HCT116 (cell line): ENCODE measurements around the gene SLC12A7. TPM values are rescaled to one million over a fixed set of nuclear protein-coding genes. Genes with fewer than 3 reads are reported as not detected.
A peak's percentile ranks its signal among the peaks of the same experiment; 100 is the strongest.

ENCODE experiments used
- ATAC-seq: fragments of 200-7000 bp; cut with Tn5 transposase; 2 replicates; pipeline ENCODE4 v1.9.1; 2020; ENCODE audit warnings: mild to moderate bottlenecking, moderate library complexity
- BruUV-seq: library from RNA; stranded (reverse); fragments of 400-500 nt; replicated peaks from 2 replicates; lab custom pipeline; 2021; lab: Mats Ljungman, UMichigan
- CTCF ChIA-PET: fragments of 300-600 bp; sonication (Branson Sonifier 250); formaldehyde crosslinking; loops from one replicate; lab custom pipeline; 2021; ENCODE audit warnings: antibody characterized with exemption; lab: Charles Lee
- POLR2A ChIA-PET: fragments of 300-600, 350-600 bp; sonication (Branson Sonifier 250); formaldehyde crosslinking; loops from one replicate; lab custom pipeline; 2021; ENCODE audit warnings: antibody characterized with exemption; lab: Charles Lee
- RAD21 ChIA-PET, 2 experiments: fragments of 300-600 bp; sonication (Branson Sonifier 250); formaldehyde crosslinking; loops; one replicate each; lab custom pipeline; 2023; ENCODE audit warnings: low total read pairs in 2 of 2; ENCODE audit not compliant: uncharacterized antibody in 2 of 2, unreplicated experiment in 2 of 2, low non-redundant PET in 1 of 2; lab: Charles Lee
- DNase-seq: peaks from one replicate; pipeline ENCODE4 v3.0.0-alpha.2; 2010; ENCODE audit warnings: low read depth, low spot score
- H2AFZ ChIP-seq: fragments of 200-600 bp; shearing (Covaris generic), sonication (generic); 2 replicates; pipeline ENCODE4 v1.6.1; 2017; ENCODE audit warnings: low read depth, mixed run types, mixed read lengths, antibody characterized with exemption, low read length; ENCODE audit not compliant: poor library complexity, severe bottlenecking
- H3K27ac ChIP-seq: 2 replicates; pipeline ENCODE4 v1.5.1; 2012; ENCODE audit warnings: low read depth, low read length
- H3K27me3 ChIP-seq: fragments of 200-600 bp; sonication (generic); 2 replicates; pipeline ENCODE4 v1.6.1; 2016; ENCODE audit warnings: mixed run types, low read length, mixed read lengths; ENCODE audit not compliant: insufficient read depth
- H3K36me3 ChIP-seq, 2 experiments: fragments of 200-500 bp in 1 of 2; fragments of 200-600 bp in 1 of 2; sonication (Bioruptor generic) in 1 of 2; sonication (generic) in 1 of 2; 2 replicates each; pipeline versions ENCODE4 v1.5.1 to v1.6.1; 2014 to 2016; ENCODE audit warnings: low read length in 2 of 2, inconsistent platforms in 1 of 2, mixed read lengths in 1 of 2, mixed run types in 1 of 2; ENCODE audit not compliant: insufficient read depth in 2 of 2, control insufficient read depth in 1 of 2
- H3K4me1 ChIP-seq, 2 experiments: fragments of 200-600 bp in 1 of 2; sonication (generic) in 1 of 2; 2 replicates each; pipeline versions ENCODE4 v1.5.1 to v1.6.1; 2012 to 2017; ENCODE audit warnings: low read length in 2 of 2, inconsistent platforms in 1 of 2, mild to moderate bottlenecking in 1 of 2, mixed read lengths in 1 of 2, mixed run types in 1 of 2, moderate library complexity in 1 of 2; ENCODE audit not compliant: insufficient read depth in 2 of 2, control insufficient read depth in 1 of 2
- H3K4me2 ChIP-seq: fragments of 200-600 bp; sonication (generic); 2 replicates; pipeline ENCODE4 v1.6.1; 2017; ENCODE audit warnings: mixed run types, low read length, mixed read lengths
- H3K4me3 ChIP-seq, 2 experiments: fragments of 200-600 bp in 1 of 2; sonication (generic) in 1 of 2; replicated peaks in 1 of 2; 2 replicates each; pipeline ENCODE4 v1.5.1; 2011 to 2016; ENCODE audit warnings: low read length in 2 of 2, control low read depth in 1 of 2, low read depth in 1 of 2, mild to moderate bottlenecking in 1 of 2, mixed read lengths in 1 of 2, mixed run types in 1 of 2
- H3K79me2 ChIP-seq: fragments of 200-600 bp; sonication (generic); 2 replicates; pipeline ENCODE4 v1.6.1; 2017; ENCODE audit warnings: mild to moderate bottlenecking, mixed run types, low read length, moderate library complexity, mixed read lengths; ENCODE audit not compliant: insufficient read depth
- H3K9ac ChIP-seq: fragments of 200-600 bp; sonication (generic); 2 replicates; pipeline ENCODE4 v1.6.1; 2016; ENCODE audit warnings: low read length, mixed read lengths
- H3K9me2 ChIP-seq: fragments of 200-600 bp; sonication (generic), shearing (Covaris generic); 2 replicates; pipeline ENCODE4 v1.6.1; 2017; ENCODE audit warnings: mixed run types, mild to moderate bottlenecking, moderate library complexity; ENCODE audit not compliant: insufficient read depth
- H3K9me3 ChIP-seq, 2 experiments: fragments of 200-500 bp in 1 of 2; fragments of 200-600 bp in 1 of 2; sonication (Bioruptor generic) in 1 of 2; sonication (generic) in 1 of 2; 2 replicates each; pipeline ENCODE4 v1.6.1; 2014 to 2017; ENCODE audit warnings: low read length in 2 of 2, mixed read lengths in 2 of 2, inconsistent platforms in 1 of 2, low read depth in 1 of 2, mild to moderate bottlenecking in 1 of 2, mixed run types in 1 of 2, moderate library complexity in 1 of 2; ENCODE audit not compliant: control insufficient read depth in 1 of 2, insufficient read depth in 1 of 2
- H4K20me1 ChIP-seq: fragments of 200-600 bp; sonication (generic), shearing (Covaris generic); 2 replicates; pipeline ENCODE4 v1.6.1; 2017; ENCODE audit warnings: mixed run types, mild to moderate bottlenecking, moderate library complexity; ENCODE audit not compliant: insufficient read depth
- ATF3 ChIP-seq: IDR thresholded peaks from 2 replicates; pipeline ENCODE4 v1.6.1; 2012
- EZH2phosphoT487 ChIP-seq: fragments of 200-600 bp; IDR thresholded peaks from 2 replicates; pipeline ENCODE4 v1.6.1; 2018; ENCODE audit warnings: antibody characterized with exemption, borderline replicate concordance
- FOSL1 ChIP-seq: IDR thresholded peaks from 2 replicates; pipeline ENCODE4 v1.6.1; 2012; ENCODE audit warnings: low read depth
- MAX ChIP-seq: IDR thresholded peaks from 2 replicates; pipeline ENCODE4 v1.6.1; 2012
- POLR2A ChIP-seq: IDR thresholded peaks from 2 replicates; pipeline ENCODE4 v1.7.0; 2011; ENCODE audit warnings: borderline replicate concordance; ENCODE audit not compliant: insufficient read depth, insufficient read length; ENCODE audit errors: extremely low read depth
- RAD21 ChIP-seq: IDR thresholded peaks from 2 replicates; pipeline ENCODE4 v1.6.1; 2012; ENCODE audit warnings: low read depth, mild to moderate bottlenecking
- TCF7L2 ChIP-seq: IDR thresholded peaks from 2 replicates; pipeline ENCODE4 v1.7.0; 2011; ENCODE audit warnings: borderline replicate concordance, inconsistent platforms; ENCODE audit not compliant: insufficient read depth, insufficient read length; ENCODE audit errors: extremely low read depth
- ZBTB33 ChIP-seq: IDR thresholded peaks from 2 replicates; pipeline ENCODE4 v1.6.1; 2011; ENCODE audit warnings: mild to moderate bottlenecking, low read length, moderate library complexity; ENCODE audit not compliant: insufficient replicate concordance; ENCODE audit errors: extremely low read depth
- intact Hi-C: fragments of 100-400 bp; cut with micrococcal nuclease; formaldehyde crosslinking; loops from 2 replicates; pipeline ENCODE4 v1.10.0; 2022
- total RNA-seq: library from RNA; stranded (reverse); gene quantifications from one replicate; pipeline ENCODE4 v1.2.1, GENCODE V29; 2021; ENCODE audit not compliant: unreplicated experiment

Gene SLC12A7
- total RNA-seq, 1 experiment from 2014 or later = 29.6 TPM

- no peak for TF ChIP-seq RAD21
- TF ChIP-seq MAX = no peak
- no peak for TF ChIP-seq TCF7L2
- no peak for TF ChIP-seq POLR2A
- intact Hi-C loops = loop anchor here (10.0 kb wide), 1 partner anchor 159 kb away; no protein-coding TSS in a partner anchor
- Histone ChIP-seq H3K9ac (no peak overlapping the region), H3K4me1 (peaks cover 44 to 65% of the 10 kb centered on the region in 2 experiments), H3K4me2 (no peak overlapping the region), H4K20me1 (no peaks in the 10 kb centered on the region; the same call in 1 of the 2 replicates), H3K36me3 (no peaks in the 10 kb centered on the region), H3K27ac (no peak overlapping the region), H3K9me3 (no peaks in the 10 kb centered on the region), H3K79me2 (no peaks in the 10 kb centered on the region), H3K9me2 (no peaks in the 10 kb centered on the region), H2AFZ (no peak overlapping the region), H3K4me3 (no peak overlapping the region), H3K27me3 (peaks cover 8% of the 10 kb centered on the region; the same call in 1 of the 2 replicates)
- ChIA-PET CTCF (no interaction called here), RAD21 (no interaction called here), POLR2A (no interaction called here)
- DNase-seq (no peak), ATAC-seq (no peak)
- no TSS peak for BruUV-seq
Measured at GRCh38 chr5:1005904-1006655, 105.8 kb downstream of the SLC12A7 start.

GRCh38 chr5:1005249-1005851 lies 106.5 kb downstream of the SLC12A7 start:
- no peaks in the 10 kb centered on the region for H3K9me2 ChIP-seq
- H3K9ac ChIP-seq = peak overlapping the region; percentile 61
- RAD21 ChIA-PET = no interaction called here
- no TSS peak for BruUV-seq
- DNase-seq (no peak), ATAC-seq (no peak)
- H3K79me2 ChIP-seq = no peaks in the 10 kb centered on the region
- H2AFZ ChIP-seq = no peak overlapping the region
- H3K27ac ChIP-seq = peak overlapping the region; percentile 17; the same call in 1 of the 2 replicates
- POLR2A ChIA-PET = no interaction called here
- peak overlapping the region; percentile 89 for H3K4me2 ChIP-seq
- TF ChIP-seq RAD21 = no peak
- TF ChIP-seq ATF3 = no peak
- TF ChIP-seq EZH2phosphoT487 = no peak
- TF ChIP-seq ZBTB33 = no peak
- TF ChIP-seq FOSL1 = no peak
- TF ChIP-seq, all 23 proteins: peak for 0
- Histone ChIP-seq H3K9me3 (no peaks in the 10 kb centered on the region), H4K20me1 (no peaks in the 10 kb centered on the region; the same call in 1 of the 2 replicates), H3K4me3 (peak overlapping the region in 1 of 2 experiments; percentile 57; a peak in 3 of 4 replicates), H3K27me3 (peaks cover 14% of the 10 kb centered on the region; the same call in 1 of the 2 replicates), H3K36me3 (no peaks in the 10 kb centered on the region), H3K4me1 (peaks cover 37 to 58% of the 10 kb centered on the region in 2 experiments)
- CTCF ChIA-PET = no interaction called here
- intact Hi-C loops = loop anchor here (10.0 kb wide), 1 partner anchor 159 kb away; no protein-coding TSS in a partner anchor
